ENCODE data around the gene FDXACB1. TPM values are rescaled to one million over a fixed set of nuclear protein-coding genes. Genes with fewer than 3 reads are reported as not detected.

The FDXACB1 gene
- total and polyA plus RNA-seq, 2 of the 4 experiments (the other 2 are of a cell fraction), result 1.7 to 3.0 TPM

- Histone ChIP-seq H3K36me3 (ENCODE audit: control insufficient read depth, insufficient read depth, low read length) (no peaks in the 10 kb centered on the region), H3K79me1 (ENCODE audit: low read depth in 1 of 2, low read length in 2 of 2) (peaks cover 0 to 11% of the 10 kb centered on the region in 2 experiments; a peak in 3 of 4 replicates), H4K8ac (ENCODE audit: low read depth in 2 of 2, low read length in 2 of 2) (no peak overlapping the region), H2BK120ac (ENCODE audit: low read depth, low read length) (no peak overlapping the region), H3K4ac (ENCODE audit: low read depth, low read length) (no peak overlapping the region), H2AK5ac (ENCODE audit: low read depth, low read length) (no peak overlapping the region), H3K56ac (ENCODE audit: extremely low read depth, insufficient read depth, low read length) (no peak overlapping the region), H4K5ac (ENCODE audit: low read depth, low read length) (no peak overlapping the region), H3K23ac (ENCODE audit: low read depth, low read length) (no peak overlapping the region), H2AFZ (replicated peaks; ENCODE audit: low read length, poor library complexity) (no peak overlapping the region), H2BK5ac (ENCODE audit: low read depth, low read length, poor library complexity, severe bottlenecking) (no peak overlapping the region), H3K9ac (ENCODE audit: low read depth, low read length) (no peak overlapping the region), H2AK9ac (replicated peaks; ENCODE audit: low read depth, low read length, poor library complexity) (no peak overlapping the region), H3K4me3 (ENCODE audit: insufficient read depth, low read depth, low read length) (no peak overlapping the region), H3K18ac (ENCODE audit: low read depth, low read length) (no peak overlapping the region), H3K9me3 (ENCODE audit: control insufficient read depth, insufficient read depth, low read length) (no peaks in the 10 kb centered on the region), H3K14ac (replicated peaks; ENCODE audit: low read depth, low read length) (no peak overlapping the region), H3K9me1 (ENCODE audit: insufficient read depth, low read length) (peaks cover 3% of the 10 kb centered on the region; the same call in 1 of the 2 replicates), H4K91ac (ENCODE audit: insufficient read depth, low read depth, low read length) (no peak overlapping the region), H2BK20ac (ENCODE audit: low read depth, low read length) (no peak overlapping the region), H3K4me1 (ENCODE audit: control insufficient read depth, insufficient read depth, low read length) (peaks cover 3% of the 10 kb centered on the region; the same call in 1 of the 2 replicates), H2BK15ac (ENCODE audit: low read depth, low read length) (no peak overlapping the region), H3K27me3 (ENCODE audit: control insufficient read depth, insufficient read depth, low read length) (no peaks in the 10 kb centered on the region), H4K20me1 (ENCODE audit: insufficient read depth, low read length) (no peaks in the 10 kb centered on the region), H3K4me2 (ENCODE audit: low read depth, low read length) (no peak overlapping the region), H3K27ac (ENCODE audit: insufficient read depth, low read length) (no peak overlapping the region)
- CTCF ChIA-PET, result no interaction called here
- TF ChIP-seq ELK1 (IDR thresholded peaks at IDR 0.05; ENCODE audit: borderline replicate concordance, low read depth, low read length) (no peak), SMC3 (IDR thresholded peaks at IDR 0.05; ENCODE audit: low read depth, low read length) (no peak), CHD1 (IDR thresholded peaks at IDR 0.05; ENCODE audit: low read depth, low read length) (no peak), CEBPB (IDR thresholded peaks at IDR 0.05; ENCODE audit: low read depth, low read length) (no peak), RFX5 (IDR thresholded peaks at IDR 0.05; ENCODE audit: low read depth, low read length) (no peak), FOS (IDR thresholded peaks at IDR 0.05; ENCODE audit: low read depth, low read length) (no peak), MAZ (IDR thresholded peaks at IDR 0.05; ENCODE audit: borderline replicate concordance, low read depth, low read length) (no peak), NFE2L2 (IDR thresholded peaks at IDR 0.05; ENCODE audit: low read depth, low read length) (no peak), MAFK (IDR thresholded peaks at IDR 0.05; ENCODE audit: low read depth, low read length) (no peak), MXI1 (IDR thresholded peaks at IDR 0.05; ENCODE audit: borderline replicate concordance, low read depth, low read length) (no peak), CTCF (conservative IDR thresholded peaks at IDR 0.05; ENCODE audit: low read depth, low read length) (no peak), BHLHE40 (IDR thresholded peaks at IDR 0.05; ENCODE audit: low read depth, low read length) (no peak), POLR2A (IDR thresholded peaks at IDR 0.05; ENCODE audit: low read depth, low read length) (no peak), USF2 (IDR thresholded peaks at IDR 0.05; ENCODE audit: low read depth, low read length) (no peak)
- DNase-seq (no peak), ATAC-seq (ENCODE audit: low read depth) (no peak)
- no TSS peak for BruUV-seq (replicated peaks)
- dilution Hi-C loops (cut with HindIII; ENCODE audit: low sequenced_read_pairs, unreplicated experiment) (no loop called here), intact Hi-C loops (cut with micrococcal nuclease) (no loop called here), in situ Hi-C loops (cut with MboI; ENCODE audit: low sequenced_read_pairs) (loop anchor here (5.0 kb wide), 1 partner anchor 40 kb away; no protein-coding TSS in a partner anchor)
- POLR2A ChIA-PET (ENCODE audit: unreplicated experiment), result no interaction called here
- 80% methylated on average over 1 of the region's 5 CpGs; no CpG with 5 or more reads in 1 of the 2 experiments for WGBS, 2 experiments (ENCODE audit: extremely low coverage in 2 of 2, insufficient read length in 1 of 2)
These were observed 3.2 kb upstream of the FDXACB1 start for GRCh38 chr11:111882202-111882601.
